HFF-Myc (cell line): Measurements from ENCODE around the gene ZNRF1.

Experiments
- DNase-seq: peaks from one replicate; pipeline ENCODE4 v3.0.0-alpha.2; 2011; ENCODE audit warnings: low read depth; ENCODE audit errors: extremely low read depth
- H3K4me3 ChIP-seq: replicated peaks from 2 replicates; pipeline ENCODE4 v1.5.1; 2011; ENCODE audit warnings: low read depth, mild to moderate bottlenecking, control low read depth, low read length
- CTCF ChIP-seq: IDR thresholded peaks from 2 replicates; pipeline ENCODE4 v1.5.1; 2012; ENCODE audit warnings: mild to moderate bottlenecking, low read depth, low read length, control low read depth; ENCODE audit errors: missing control alignments

Gene ZNRF1

DNA sequence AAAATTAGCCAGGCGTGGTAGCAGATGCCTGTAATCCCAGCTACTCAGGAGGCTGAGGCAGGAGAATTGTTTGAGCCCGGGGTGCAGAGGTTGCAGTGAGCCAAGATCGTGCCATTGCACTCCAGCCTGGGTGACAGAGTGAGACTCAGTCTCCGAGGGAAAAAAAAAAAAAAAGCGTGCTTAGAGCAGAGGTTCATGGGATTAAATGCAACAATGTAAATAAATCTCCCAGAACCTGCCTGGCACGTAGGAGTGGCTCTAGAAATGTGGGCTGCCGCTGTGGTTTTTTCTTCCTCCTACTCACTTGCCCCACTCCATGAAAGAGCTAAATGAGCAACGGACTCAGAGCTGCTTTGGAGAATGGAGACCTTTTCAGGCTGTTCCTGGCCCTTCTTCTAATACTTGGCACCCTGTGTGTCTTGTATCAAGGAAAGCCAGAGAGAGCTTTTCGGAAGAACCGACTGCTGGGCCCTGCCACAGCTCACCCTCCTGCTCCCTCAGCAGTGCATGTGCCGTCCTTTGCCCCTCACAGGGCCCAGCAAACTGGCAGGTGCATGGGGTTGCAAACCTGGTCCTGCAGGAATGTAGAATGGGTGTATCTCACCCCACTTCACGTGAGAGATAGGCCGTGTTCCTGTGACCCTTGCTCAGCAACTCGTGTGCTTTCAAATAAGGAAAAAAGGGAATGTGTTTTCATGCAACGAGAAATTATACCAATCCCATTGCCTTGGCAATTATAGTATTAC, 65.8 kb downstream of the ZNRF1 start:
- no peak overlapping the region for H3K4me3 ChIP-seq
- no peak for TF ChIP-seq CTCF
- DNase-seq: no peak

GRCh38 chr16:75065149-75065505, 66.3 kb downstream of the ZNRF1 start:
- H3K4me3 ChIP-seq: no peak overlapping the region
- TF ChIP-seq CTCF: no peak
- no peak for DNase-seq

DNA sequence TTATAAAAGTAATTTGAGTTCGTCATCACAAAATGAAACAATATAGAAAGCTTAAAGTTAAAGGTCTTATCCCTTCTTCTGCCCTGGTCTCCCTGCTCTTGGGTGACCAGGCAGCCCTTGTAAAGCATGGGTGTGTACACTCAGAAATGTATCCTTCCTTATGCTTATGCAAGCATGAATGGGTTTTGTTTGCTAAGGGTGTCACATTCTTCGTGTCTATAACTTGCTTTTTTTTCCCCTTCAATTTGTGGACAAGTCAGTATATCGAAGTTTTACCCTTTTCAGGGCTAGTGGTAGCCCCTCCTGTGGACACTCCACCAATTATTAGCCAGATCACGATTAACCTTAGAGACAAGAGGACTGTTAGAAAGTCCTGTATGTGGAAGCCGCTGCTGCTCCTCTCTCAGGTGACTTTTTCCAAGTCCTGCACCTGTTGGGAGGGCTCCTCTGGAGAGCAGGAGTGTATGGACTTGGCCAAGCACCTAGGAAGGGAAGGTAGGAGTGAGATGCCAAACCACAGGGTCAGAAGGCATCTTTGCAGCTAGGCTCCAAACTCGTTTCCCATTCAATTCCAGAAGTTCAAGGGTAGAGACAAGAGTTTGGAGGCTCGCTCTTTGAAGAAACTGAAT, 66.8 kb downstream of the ZNRF1 start:
- DNase-seq: no peak

GRCh38 chr16:75066861-75067447, 68.1 kb downstream of the ZNRF1 start:
- no peak for TF ChIP-seq CTCF
- H3K4me3 ChIP-seq: no peak overlapping the region
- no peak for DNase-seq

More for the DNA sequence above, 66.8 kb downstream of the ZNRF1 start:
- no peak for TF ChIP-seq CTCF
- no peak overlapping the region for H3K4me3 ChIP-seq

GRCh38 chr16:75068085-75069031, 69.5 kb downstream of the ZNRF1 start:
- no peak for TF ChIP-seq CTCF
- no peak for DNase-seq
- no peak overlapping the region for H3K4me3 ChIP-seq

GRCh38 chr16:75070012-75070841, 71.4 kb downstream of the ZNRF1 start:
- no peak overlapping the region for H3K4me3 ChIP-seq
- no peak for DNase-seq
- TF ChIP-seq CTCF: no peak
